HG02678 (cell line): Measurements from ENCODE around the gene TMEM140.
A peak's percentile ranks its signal among the peaks of the same experiment; 100 is the strongest.

Experiments used
- ATAC-seq: cut with Tn5 transposase; IDR thresholded peaks from one replicate; pipeline ENCODE4 v1.9.1; 2021; ENCODE audit warnings: mild to moderate bottlenecking, moderate library complexity; ENCODE audit not compliant: unreplicated experiment

Gene TMEM140

GRCh38 chr7:135158141-135158655 lies 10.3 kb downstream of the TMEM140 start:
- ATAC-seq, result no peak

- no peak for ATAC-seq
Measured at GRCh38 chr7:135158874-135159273, 11.0 kb downstream of the TMEM140 start.

- ATAC-seq, result peak; percentile 6
Measured at GRCh38 chr7:135159359-135160085, 11.7 kb downstream of the TMEM140 start.

- ATAC-seq, result peak; percentile 56
Measured at GRCh38 chr7:135160098-135160857, 12.4 kb downstream of the TMEM140 start.

GRCh38 chr7:135160858-135161653 lies 13.2 kb downstream of the TMEM140 start:
- ATAC-seq, result no peak

GRCh38 chr7:135161669-135162068 lies 13.8 kb downstream of the TMEM140 start:
- ATAC-seq, result no peak

- ATAC-seq, result no peak
Measured at GRCh38 chr7:135162382-135163001, 14.6 kb downstream of the TMEM140 start.

GRCh38 chr7:135164357-135165061 lies 16.6 kb downstream of the TMEM140 start:
- ATAC-seq, result no peak

- ATAC-seq, result no peak
Measured at GRCh38 chr7:135165862-135166261, 18.0 kb downstream of the TMEM140 start.

GRCh38 chr7:135166338-135166990 lies 18.6 kb downstream of the TMEM140 start:
- ATAC-seq, result no peak

GRCh38 chr7:135167365-135167917 lies 19.6 kb downstream of the TMEM140 start:
- no peak for ATAC-seq

GRCh38 chr7:135168001-135168400 lies 20.1 kb downstream of the TMEM140 start:
- ATAC-seq, result no peak

- no peak for ATAC-seq
Measured at GRCh38 chr7:135168489-135169140, 20.7 kb downstream of the TMEM140 start.

- ATAC-seq, result peak; percentile 43
Measured at GRCh38 chr7:135169141-135169963, 21.5 kb downstream of the TMEM140 start.

- no peak for ATAC-seq
Measured at GRCh38 chr7:135169964-135170273, 22.0 kb downstream of the TMEM140 start.

GRCh38 chr7:135170274-135170997 lies 22.6 kb downstream of the TMEM140 start, which contains the start of gene CYREN:
Gene CYREN, minus strand, starts transcription at chr7:135170707. Its CDS starts 1,785 bp downstream, at chr7:135168922.
- ATAC-seq, result peak; percentile 74

- peak; percentile 26 for ATAC-seq
Measured at GRCh38 chr7:135170998-135171481, 23.2 kb downstream of the TMEM140 start.
